NCI-H2196 (cell line): ENCODE data around the gene MDK.
"Not testable (repeated sequence)": the region's sequence is repeated elsewhere in the genome, so short reads cannot be mapped to it uniquely, and the experiment has no call there.

ENCODE experiments used
- DNase-seq: peaks from one replicate; lab custom pipeline; 2025; ENCODE audit not compliant: unreplicated experiment; lab: John Stamatoyannopoulos, UW

MDK gene

DNA sequence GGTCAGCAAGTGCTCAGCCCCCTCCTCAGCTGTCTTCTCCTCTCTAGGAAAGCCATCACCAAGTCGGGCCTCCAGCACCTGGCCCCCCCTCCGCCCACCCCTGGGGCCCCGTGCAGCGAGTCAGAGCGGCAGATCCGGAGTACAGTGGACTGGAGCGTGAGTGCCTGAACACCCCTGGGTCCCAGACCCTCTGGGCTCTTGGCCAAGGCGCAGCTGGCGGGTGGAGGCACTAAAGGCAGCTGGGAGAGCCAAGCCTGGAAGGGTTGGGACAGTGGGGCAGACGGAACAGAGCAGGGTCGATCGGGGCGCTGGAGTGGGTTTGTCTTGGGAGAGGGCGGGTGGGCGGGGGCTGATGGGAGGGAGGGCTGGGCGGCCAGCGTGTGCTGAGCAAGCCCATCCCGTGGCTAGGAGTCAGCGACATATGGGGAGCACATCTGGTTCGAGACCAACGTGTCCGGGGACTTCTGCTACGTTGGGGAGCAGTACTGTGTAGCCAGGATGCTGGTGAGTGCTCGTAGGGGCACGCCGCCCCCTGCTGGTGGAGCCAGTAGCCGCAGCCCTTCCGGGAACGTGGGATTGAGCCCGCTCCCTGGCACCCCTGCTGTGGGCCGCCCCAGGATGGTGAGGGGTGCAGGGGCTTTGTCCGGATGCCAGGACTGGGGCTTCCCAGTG lies 14.1 kb upstream of the MDK start:
- peak; percentile 47 for DNase-seq

GRCh38 chr11:46367916-46368267 lies 13.6 kb upstream of the MDK start:
- no peak for DNase-seq

GRCh38 chr11:46369458-46370152 lies 11.9 kb upstream of the MDK start:
- peak; percentile 61 for DNase-seq

DNA sequence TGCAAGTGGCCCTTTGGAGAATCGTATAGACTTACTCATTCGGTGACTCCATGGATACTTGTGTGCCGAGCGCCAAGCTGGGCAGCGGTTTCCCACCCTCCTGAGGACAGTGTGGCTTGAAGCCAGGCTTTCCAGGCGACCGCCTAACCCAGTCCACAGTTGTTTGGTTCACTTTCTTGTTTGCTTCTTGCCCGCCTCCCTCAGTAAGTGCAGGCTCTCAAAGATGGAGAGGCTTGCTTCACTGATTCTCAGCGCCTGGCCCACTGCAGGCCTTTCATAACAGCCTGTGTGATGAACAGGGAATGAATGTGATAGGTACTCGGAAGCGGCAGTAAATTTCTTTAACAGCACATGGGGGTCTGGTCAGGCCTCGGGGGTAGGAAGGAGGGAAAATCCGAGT lies 11.2 kb upstream of the MDK start:
- no peak for DNase-seq

DNA sequence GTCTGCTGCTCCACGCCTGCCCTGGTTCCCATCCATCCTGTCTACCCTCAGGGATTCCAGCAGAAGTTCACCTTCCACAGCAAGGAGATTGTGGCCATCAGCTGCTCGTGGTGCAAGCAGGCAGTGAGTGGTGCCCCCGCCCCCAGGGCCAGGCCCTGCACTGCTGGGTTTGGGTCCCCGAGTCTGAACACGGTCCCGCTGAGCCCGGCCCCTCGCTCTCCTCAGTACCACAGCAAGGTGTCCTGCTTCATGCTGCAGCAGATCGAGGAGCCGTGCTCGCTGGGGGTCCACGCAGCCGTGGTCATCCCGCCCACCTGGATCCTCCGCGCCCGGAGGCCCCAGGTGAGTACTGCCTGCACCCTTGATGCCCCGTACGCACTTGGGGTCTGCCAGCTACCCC lies 10.2 kb upstream of the MDK start:
- not testable (repeated sequence) for DNase-seq

GRCh38 chr11:46372086-46372485 lies 9.4 kb upstream of the MDK start:
- no peak for DNase-seq

GRCh38 chr11:46372501-46372900 lies 9.0 kb upstream of the MDK start:
- not testable (repeated sequence) for DNase-seq

DNA sequence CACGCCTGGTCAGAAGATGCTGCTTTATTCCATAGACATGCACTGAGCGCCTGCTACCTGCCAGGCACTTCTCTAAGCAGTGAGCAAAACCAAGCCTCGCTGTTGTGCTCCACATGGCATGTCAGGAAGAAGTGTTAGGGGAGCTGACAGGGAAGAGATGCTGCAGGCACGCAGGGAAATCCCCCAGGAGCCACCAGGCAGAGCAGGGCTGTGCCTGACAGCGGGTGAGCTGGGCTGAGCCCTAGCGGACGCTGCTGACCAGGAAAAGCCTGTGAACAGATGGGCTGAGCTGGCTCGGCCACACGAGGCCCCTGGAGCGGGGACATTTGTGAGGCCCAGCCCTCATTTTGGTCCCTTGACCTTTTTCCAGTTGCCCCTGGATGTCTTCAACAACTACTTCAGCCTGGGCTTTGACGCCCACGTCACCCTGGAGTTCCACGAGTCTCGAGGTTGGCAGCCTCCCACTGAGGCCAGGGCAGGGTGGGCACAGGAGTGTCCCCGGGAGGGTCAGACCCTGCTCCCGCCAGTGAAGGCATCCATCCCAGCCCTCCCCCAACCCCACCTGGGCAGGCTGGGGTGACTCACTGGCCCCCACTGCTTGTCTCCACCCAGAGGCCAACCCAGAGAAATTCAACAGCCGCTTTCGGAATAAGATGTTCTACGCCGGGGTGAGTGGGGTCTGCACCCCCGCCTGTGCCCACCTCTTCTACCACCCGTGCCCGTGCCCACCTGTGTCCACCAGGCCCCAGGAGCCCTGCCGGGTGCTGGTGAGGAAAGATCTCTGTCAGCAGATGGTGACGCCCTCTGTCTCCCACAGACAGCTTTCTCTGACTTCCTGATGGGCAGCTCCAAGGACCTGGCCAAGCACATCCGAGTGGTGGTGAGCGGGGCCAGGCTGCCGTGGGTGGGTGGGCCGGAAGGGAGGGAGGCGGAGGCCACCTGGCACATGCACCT lies 7.4 kb upstream of the MDK start:
- no peak for DNase-seq

DNA sequence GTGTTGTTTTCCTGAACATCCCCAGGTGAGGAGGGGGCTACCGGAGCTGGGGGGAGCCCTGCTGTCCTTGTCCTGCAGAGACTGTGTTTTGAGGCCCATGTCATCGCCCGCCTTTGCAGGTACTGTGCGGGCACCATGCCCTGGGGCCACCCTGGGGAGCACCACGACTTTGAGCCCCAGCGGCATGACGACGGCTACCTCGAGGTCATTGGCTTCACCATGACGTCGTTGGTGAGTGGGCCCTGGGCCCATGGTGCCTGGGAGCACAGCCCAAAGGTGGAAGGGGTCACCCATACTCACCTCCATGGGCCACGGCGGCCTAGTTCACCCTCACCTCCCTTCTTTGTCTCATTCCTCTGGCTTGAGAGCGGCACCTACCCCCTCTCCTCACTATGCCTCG lies 6.7 kb upstream of the MDK start:
- DNase-seq, result no peak

DNA sequence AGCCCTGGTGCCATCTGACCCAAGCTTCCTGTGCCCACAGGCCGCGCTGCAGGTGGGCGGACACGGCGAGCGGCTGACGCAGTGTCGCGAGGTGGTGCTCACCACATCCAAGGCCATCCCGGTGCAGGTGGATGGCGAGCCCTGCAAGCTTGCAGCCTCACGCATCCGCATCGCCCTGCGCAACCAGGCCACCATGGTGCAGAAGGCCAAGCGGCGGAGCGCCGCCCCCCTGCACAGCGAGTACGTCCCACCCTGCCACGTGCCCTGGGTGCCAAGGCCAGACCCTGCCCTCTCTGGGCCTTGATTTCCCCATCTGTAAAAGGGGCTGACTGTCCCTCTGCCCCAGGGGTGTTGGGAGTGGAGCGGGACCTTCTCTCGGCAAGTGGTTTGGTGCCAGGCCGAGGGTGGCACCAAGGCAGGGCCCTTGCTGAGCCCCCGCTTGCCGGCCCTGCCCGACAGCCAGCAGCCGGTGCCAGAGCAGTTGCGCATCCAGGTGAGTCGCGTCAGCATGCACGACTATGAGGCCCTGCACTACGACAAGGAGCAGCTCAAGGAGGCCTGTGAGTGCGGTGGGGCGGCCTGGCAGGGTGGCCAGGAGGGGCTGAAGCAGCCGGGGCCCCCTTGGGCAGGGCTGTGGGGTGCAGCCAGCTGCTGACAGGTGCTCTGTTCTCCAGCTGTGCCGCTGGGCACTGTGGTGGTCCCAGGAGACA lies 5.9 kb upstream of the MDK start:
- no peak for DNase-seq

- no peak for DNase-seq
Measured at GRCh38 chr11:46376258-46377050, 5.0 kb upstream of the MDK start.

DNA sequence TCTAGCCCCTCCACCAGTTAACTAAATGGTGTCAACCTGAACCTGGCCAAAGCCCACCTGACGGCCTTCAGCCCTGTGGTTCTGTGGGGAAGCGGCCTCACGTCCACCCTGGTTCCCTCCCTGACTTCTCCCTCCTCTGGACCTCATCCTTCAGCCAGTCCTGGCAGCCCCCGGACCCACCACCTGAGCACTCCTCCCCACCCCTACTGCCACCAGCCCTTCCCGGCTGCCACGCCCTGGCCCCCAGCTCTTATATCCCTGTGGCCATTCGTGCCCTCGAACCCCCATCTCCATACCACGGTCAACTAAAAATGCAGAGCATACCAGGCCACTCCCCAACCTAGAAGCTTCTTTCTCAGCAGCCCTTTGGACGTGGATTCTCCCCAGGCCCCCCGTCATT lies 4.2 kb upstream of the MDK start:
- DNase-seq, result no peak

- DNase-seq, result no peak
Measured at GRCh38 chr11:46377831-46378230, 3.6 kb upstream of the MDK start.

GRCh38 chr11:46378296-46378695 lies 3.2 kb upstream of the MDK start:
- DNase-seq, result no peak

DNA sequence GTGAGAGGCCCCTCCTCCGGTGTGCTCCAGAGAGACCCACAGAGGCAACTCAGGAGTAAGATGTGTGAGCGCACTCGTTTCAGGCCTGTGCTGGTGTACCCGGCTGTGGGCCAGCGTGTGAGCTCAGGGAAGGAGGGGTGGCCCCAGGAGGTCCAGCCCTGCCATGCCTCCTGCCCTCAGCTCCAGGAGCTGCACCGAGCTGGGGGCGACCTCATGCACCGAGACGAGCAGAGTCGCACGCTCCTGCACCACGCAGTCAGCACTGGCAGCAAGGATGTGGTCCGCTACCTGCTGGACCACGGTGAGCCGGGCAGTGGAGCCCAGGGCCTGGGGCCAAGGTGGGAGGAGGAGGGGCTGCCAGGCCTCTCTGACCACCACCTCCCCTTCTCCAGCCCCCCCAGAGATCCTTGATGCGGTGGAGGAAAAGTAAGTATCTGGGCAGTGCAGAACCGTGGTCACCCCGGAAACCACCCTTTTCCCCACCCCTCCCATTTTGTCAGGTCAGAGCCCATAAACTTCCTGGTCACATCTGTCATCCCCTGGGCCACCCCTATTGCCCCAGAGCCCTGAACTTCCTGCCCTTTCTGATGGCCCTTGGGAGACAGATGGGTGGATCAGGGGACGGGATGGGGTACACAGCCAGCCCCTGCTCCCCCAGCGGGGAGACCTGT lies 2.5 kb upstream of the MDK start:
- DNase-seq, result no peak

- peak; percentile 26 for DNase-seq
Measured at GRCh38 chr11:46379482-46380293, 1.8 kb upstream of the MDK start.

- peak; percentile 75 for DNase-seq
Measured at GRCh38 chr11:46380340-46381047, 975 bp upstream of the MDK start.
